ENCODE data around the gene PRKG1.

The PRKG1 gene

DNA sequence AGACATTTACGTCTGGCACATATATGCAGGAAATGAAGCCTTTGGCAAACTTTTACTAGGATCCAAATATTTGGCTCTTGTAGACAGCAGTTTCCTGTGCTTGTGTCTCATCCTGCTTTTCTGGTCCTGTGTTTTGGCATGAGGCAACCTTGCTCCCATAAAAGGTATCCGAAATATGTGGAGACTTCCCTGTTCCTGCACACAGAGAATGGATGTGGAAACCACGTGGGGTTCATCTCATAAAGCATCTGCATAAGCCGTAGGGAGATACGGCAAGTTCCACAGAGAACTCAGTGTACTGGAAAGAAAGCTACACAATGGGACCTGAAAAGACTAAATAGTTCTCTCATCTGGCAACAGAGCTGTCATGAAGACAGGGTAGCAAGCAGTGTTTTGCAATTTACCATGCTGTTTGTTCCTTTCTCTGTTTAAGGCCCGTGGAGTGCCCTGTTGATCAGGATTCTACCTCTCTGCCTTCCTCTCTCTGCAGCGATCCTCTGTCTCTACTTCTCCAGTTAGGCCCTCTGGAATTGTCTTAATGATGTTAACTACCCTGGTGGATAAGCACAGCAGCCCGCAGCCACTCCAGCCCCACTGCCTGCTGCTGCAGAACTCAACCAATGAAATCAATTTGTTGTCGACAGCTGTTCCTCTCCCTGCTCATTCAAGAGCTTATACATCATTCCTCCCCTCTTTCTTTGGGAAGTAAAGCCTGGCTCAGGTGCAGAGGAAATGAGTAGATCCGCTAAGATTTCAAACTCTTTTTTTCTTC, 331.5 kb downstream of the PRKG1 start:
- no peaks in the 10 kb centered on the region for H3K27me3 ChIP-seq (ENCODE audit: low read depth)
- DNase-seq (ENCODE audit: low spot score in 2 of 2): no peak

DNA sequence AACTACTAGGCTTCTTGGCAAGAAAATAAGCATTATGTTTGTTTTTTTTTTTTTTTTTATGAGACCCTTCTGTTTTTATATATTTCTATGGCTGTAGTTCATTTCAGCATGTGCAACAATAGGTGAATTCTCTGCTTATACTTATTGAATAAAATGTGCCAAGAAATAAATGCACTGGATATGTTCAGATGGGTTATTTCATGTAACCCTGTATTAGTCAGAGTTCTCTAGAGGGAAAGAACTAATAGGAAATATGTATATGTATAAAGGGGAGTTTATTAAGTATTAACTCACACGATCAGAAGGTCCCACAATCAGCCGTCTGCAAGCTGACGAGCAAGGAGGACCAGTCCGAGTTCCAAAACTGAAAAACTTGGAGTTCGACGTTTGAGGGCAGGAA, 332.3 kb downstream of the PRKG1 start:
- no peaks in the 10 kb centered on the region for H3K36me3 ChIP-seq (replicated peaks)
- H3K4me1 ChIP-seq: no peaks in the 10 kb centered on the region
- no peak for DNase-seq (ENCODE audit: low spot score in 2 of 2)
- no peaks in the 10 kb centered on the region for H3K27me3 ChIP-seq (ENCODE audit: low read depth)
- no peaks in the 10 kb centered on the region for H3K9me3 ChIP-seq
- in situ Hi-C loops (cut with MboI; ENCODE audit: low sequenced_read_pairs): loop anchor here (25.0 kb wide), 1 partner anchor 556 kb away; no protein-coding TSS in a partner anchor
- H3K4me3 ChIP-seq: no peak overlapping the region

More for the DNA sequence above, 331.5 kb downstream of the PRKG1 start:
- Histone ChIP-seq H3K9me3 (no peaks in the 10 kb centered on the region), H3K4me3 (no peak overlapping the region), H3K36me3 (replicated peaks) (no peaks in the 10 kb centered on the region), H3K4me1 (no peaks in the 10 kb centered on the region)
- in situ Hi-C loops (cut with MboI; ENCODE audit: low sequenced_read_pairs): loop anchor here (25.0 kb wide), 1 partner anchor 557 kb away; no protein-coding TSS in a partner anchor

DNA sequence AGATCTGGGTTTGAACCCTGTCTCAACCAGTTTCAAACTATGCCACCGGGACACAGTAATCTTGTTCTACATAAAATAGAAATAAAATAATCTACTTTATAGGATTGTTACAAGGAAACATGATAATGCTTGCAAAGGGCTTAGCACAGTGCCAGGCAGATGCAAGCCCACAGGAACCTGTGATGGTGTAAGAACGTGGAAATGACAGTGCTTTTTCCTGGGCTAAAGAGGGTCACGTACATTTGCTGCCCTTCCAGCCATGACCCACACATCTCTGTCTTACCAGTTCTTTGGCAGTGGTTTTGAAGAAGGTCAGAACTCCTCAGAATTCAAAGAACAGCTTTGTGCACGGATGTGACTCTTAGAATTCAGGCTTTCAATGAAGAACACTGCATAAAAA, 342.2 kb downstream of the PRKG1 start:
- no peak for DNase-seq (ENCODE audit: low spot score in 2 of 2)
- 0 out of 2 replicates have a peak, but pooled peaks cover 2% of the 10 kb centered on the region for H3K27me3 ChIP-seq (ENCODE audit: low read depth)
- H3K4me3 ChIP-seq: no peak overlapping the region
- no peaks in the 10 kb centered on the region for H3K36me3 ChIP-seq (replicated peaks)
- in situ Hi-C loops (cut with MboI; ENCODE audit: low sequenced_read_pairs): loop anchor here (25.0 kb wide), 1 partner anchor 546 kb away; no protein-coding TSS in a partner anchor
- no peaks in the 10 kb centered on the region for H3K9me3 ChIP-seq
- H3K4me1 ChIP-seq: no peaks in the 10 kb centered on the region

DNA sequence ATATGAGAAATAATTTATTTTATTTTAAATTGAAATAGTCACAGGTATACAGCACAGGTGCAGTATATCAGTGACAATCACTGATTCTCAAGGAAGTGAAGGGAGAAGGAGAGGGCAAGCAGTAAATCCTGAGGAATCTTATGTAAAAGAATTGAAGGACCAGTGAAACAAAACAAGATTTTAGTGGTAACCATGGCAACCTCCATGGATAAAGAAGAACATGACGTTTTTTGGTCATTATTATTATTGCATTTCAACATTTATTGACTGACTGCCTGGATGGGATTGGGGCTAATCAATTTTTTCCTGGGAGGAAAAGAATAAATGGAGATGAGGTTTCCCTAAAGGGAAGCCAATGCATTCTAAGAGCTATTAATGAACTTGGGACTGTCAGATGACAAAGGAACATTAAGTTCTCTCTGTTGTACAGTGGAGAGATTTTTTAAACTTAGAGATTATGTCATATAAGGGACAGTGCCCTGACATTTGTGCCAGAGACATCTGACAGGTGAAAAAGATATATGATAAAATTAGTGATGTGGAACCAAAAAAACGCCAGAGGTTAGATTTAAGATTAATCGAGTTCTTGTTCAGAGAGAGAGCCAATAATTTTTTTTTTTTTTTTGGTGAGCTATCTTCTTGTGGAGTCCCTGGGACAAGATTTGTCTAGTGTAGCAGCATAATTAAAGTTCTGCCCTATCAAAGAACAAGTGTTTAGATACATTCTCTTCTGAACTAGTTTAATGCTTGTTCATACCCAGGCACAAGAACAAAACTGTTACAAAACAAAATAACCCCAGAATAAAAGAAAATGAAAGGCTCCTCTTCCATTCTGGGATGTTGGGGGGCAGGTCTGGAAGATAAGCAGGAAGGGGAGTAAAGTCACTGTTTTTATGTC, 345.2 kb downstream of the PRKG1 start:
- in situ Hi-C loops (cut with MboI; ENCODE audit: low sequenced_read_pairs): loop anchor here (25.0 kb wide), 1 partner anchor 543 kb away; no protein-coding TSS in a partner anchor
- no peaks in the 10 kb centered on the region for H3K4me1 ChIP-seq

DNA sequence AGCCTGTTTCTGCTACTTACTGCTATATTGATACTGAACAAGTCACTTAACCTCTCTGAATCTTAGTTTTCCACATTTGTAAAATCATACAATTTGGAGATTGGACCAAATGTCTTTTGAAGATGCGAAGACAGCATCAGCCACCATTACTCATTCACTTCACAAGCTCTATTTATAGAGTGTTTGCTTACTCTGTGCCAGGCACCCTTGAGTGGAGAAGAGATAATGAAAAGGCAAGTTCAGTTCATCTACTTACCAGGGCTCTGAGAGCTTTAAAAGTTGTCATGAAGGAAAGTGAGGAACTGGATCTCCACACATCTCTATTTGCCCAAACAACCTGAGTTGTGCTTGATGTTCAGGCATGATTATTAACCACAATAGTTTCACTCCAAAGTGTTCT, 347.6 kb downstream of the PRKG1 start:
- in situ Hi-C loops (cut with MboI; ENCODE audit: low sequenced_read_pairs): loop anchor here (25.0 kb wide), 1 partner anchor 540 kb away; no protein-coding TSS in a partner anchor
- Histone ChIP-seq H3K9me3 (no peaks in the 10 kb centered on the region), H3K27me3 (ENCODE audit: low read depth) (0 out of 2 replicates have a peak, but pooled peaks cover 1% of the 10 kb centered on the region), H3K36me3 (replicated peaks) (no peaks in the 10 kb centered on the region), H3K4me1 (no peaks in the 10 kb centered on the region), H3K4me3 (no peak overlapping the region)
- no peak for DNase-seq (ENCODE audit: low spot score in 2 of 2)

More for the DNA sequence above, 345.2 kb downstream of the PRKG1 start:
- Histone ChIP-seq H3K36me3 (replicated peaks) (no peaks in the 10 kb centered on the region), H3K27me3 (ENCODE audit: low read depth) (0 out of 2 replicates have a peak, but pooled peaks cover 2% of the 10 kb centered on the region), H3K9me3 (no peaks in the 10 kb centered on the region), H3K4me3 (no peak overlapping the region)
- no peak for DNase-seq (ENCODE audit: low spot score in 2 of 2)

DNA sequence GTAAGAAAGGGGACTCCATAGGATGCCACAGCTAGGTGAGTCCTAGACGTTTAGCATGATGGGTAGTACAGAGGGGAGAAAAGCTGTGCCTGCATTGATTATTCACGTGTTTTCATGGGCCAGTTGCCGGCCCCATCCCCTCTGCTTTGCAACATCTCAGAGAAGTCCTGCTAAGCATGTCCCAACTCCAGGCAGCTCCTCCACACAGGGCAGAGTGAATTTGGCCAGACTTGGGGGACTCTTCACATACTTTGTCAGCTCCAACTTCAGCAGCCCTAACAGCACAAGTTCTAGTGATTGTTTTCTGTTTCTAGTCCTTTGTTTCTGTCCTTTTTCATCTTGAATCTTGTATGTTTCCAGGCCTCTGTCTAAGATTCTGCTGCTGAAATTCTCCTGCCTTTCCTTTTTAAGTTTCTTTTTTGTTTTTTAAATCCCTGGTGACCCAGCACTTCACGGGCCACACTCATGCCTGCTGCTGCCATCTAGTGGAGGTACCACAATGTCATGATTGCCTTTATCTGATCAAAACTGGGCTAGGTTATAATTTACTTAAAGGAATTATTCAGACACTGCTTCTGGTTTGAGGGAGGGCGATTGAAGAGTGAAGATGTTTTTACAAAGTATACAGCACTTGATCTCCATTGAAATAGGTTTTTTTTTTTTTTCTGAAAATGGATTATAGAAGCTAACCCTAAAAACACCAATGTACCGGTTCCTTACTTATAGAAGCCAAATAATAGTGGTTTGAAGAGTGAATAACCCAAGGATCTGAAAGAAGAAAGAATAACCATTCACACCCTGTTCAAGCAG, 348.2 kb downstream of the PRKG1 start:
- no peaks in the 10 kb centered on the region for H3K9me3 ChIP-seq
- DNase-seq (ENCODE audit: low spot score in 2 of 2): peak; percentile 23 to 63
- in situ Hi-C loops (cut with MboI; ENCODE audit: low sequenced_read_pairs): loop anchor here (25.0 kb wide), 1 partner anchor 540 kb away; no protein-coding TSS in a partner anchor

DNA sequence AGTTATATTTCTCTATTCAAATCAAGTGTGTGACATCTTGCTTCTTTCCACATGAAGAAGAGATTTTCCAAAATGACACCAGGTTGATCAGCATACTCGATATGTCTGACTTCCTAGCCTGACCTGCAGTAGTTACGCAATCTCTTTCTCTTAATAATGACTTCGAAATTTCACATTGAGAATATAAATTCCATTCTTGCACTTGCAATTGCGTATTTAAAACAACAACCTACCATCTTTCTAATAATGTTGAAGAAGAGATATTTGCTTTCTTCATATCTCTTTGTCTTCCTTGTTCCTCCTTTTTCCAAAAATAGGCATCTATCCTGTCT, 348.8 kb downstream of the PRKG1 start:
- in situ Hi-C loops (cut with MboI; ENCODE audit: low sequenced_read_pairs): loop anchor here (25.0 kb wide), 1 partner anchor 539 kb away; no protein-coding TSS in a partner anchor
- Histone ChIP-seq H3K9me3 (no peaks in the 10 kb centered on the region), H3K4me3 (no peak overlapping the region), H3K27me3 (ENCODE audit: low read depth) (no peaks in the 10 kb centered on the region), H3K36me3 (replicated peaks) (no peaks in the 10 kb centered on the region), H3K4me1 (no peaks in the 10 kb centered on the region)
- no peak for DNase-seq (ENCODE audit: low spot score in 2 of 2)

More for the DNA sequence above, 348.2 kb downstream of the PRKG1 start:
- no peak overlapping the region for H3K4me3 ChIP-seq
- H3K4me1 ChIP-seq: no peaks in the 10 kb centered on the region
- no peaks in the 10 kb centered on the region for H3K36me3 ChIP-seq (replicated peaks)
- no peaks in the 10 kb centered on the region for H3K27me3 ChIP-seq (ENCODE audit: low read depth)

DNA sequence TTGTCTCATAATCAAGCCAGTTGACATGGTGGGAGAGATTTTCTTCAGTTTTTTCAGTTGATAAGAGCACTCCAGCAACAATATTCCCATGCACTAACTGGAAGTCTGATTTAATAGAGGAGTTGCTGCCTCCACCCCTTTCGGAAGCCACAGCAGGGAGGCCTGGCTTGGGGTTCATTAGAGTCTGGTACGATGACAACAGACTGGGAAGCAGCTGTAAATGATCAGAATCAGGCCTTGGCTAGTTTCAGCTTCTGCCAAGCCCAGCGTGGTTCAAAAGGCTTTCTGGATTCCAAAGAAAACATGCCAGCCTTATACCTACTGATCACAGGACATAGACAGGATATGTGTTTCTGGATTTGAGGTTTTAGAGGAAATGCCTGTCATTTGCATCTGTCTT, 351.1 kb downstream of the PRKG1 start:
- in situ Hi-C loops (cut with MboI; ENCODE audit: low sequenced_read_pairs): no loop called here
- Histone ChIP-seq H3K9me3 (no peaks in the 10 kb centered on the region), H3K4me3 (no peak overlapping the region), H3K36me3 (replicated peaks) (no peaks in the 10 kb centered on the region), H3K27me3 (ENCODE audit: low read depth) (no peaks in the 10 kb centered on the region), H3K4me1 (no peaks in the 10 kb centered on the region)
- DNase-seq (ENCODE audit: low spot score in 2 of 2): no peak

DNA sequence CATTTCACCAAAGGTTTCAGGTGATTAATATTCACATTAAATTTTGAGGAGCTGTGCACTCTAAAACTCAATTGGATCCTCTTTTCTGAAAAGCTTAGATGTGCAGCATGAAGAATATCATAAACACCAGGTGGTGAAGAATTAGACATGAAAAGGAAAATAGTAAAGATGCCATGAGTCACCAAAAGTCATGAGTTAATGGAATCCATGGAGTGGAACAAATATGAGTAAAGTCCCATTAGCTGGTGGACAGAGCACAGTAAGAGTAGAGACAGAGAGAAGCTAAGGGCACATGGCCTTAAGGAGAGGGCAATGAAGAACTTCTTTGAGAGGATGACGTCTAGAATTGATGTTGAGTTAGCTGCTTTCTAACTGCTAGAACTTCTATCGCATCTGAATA, 353.5 kb downstream of the PRKG1 start:
- H3K9me3 ChIP-seq: no peaks in the 10 kb centered on the region
- in situ Hi-C loops (cut with MboI; ENCODE audit: low sequenced_read_pairs): no loop called here

DNA sequence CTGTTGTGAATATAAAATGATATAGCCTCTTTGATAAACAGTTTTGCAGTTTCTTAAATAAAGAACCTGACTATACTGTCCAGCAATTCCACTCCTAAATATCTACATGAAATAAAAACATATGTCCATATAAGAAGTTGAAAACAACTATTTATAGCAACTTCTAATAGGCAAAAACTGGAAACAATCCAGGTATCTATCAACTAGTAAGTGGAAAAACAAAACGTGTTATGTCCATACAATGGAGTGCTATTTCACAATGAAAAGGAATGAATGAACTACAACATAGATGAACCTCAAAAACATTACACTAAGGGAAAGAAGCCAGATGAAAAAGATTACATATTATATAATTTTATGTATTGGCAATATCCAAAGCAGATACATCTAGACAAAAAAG, 356.2 kb downstream of the PRKG1 start:
- Histone ChIP-seq H3K36me3 (replicated peaks) (no peaks in the 10 kb centered on the region), H3K4me1 (no peaks in the 10 kb centered on the region), H3K27me3 (ENCODE audit: low read depth) (no peaks in the 10 kb centered on the region), H3K9me3 (no peaks in the 10 kb centered on the region), H3K4me3 (no peak overlapping the region)
- DNase-seq (ENCODE audit: low spot score in 2 of 2): no peak
- in situ Hi-C loops (cut with MboI; ENCODE audit: low sequenced_read_pairs): no loop called here

More for the DNA sequence above, 353.5 kb downstream of the PRKG1 start:
- no peaks in the 10 kb centered on the region for H3K36me3 ChIP-seq (replicated peaks)
- H3K27me3 ChIP-seq (ENCODE audit: low read depth): no peaks in the 10 kb centered on the region
- no peaks in the 10 kb centered on the region for H3K4me1 ChIP-seq
- H3K4me3 ChIP-seq: no peak overlapping the region
- DNase-seq (ENCODE audit: low spot score in 2 of 2): no peak

DNA sequence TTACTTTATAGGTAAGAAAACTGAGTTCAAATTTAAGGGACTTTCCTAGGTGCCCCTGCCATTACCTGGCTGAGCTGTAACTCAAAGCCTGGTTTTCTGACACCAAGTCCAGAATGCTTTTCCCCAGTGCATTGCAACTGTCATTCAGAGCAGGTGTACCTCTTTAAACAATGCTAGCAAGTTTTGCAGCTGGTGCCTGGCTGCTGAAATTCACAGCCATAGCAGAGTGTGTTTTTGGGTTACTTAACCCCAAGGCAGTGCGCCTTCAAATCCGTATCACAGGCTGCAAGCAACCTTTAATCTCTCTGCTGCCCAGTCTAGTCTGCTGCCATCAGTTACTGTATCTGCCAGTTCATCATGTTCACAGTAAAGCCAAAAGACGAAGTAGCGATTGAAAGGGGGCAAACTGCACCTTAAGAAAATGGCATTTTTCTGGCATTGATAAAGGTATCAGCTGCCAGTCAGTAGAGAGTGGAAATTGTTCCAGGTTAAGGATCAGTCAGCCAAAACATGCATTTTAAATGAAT, 359.7 kb downstream of the PRKG1 start:
- Histone ChIP-seq H3K4me1 (no peaks in the 10 kb centered on the region), H3K27me3 (ENCODE audit: low read depth) (no peaks in the 10 kb centered on the region; the same call in 1 of the 2 replicates), H3K4me3 (no peak overlapping the region), H3K36me3 (replicated peaks) (no peaks in the 10 kb centered on the region), H3K9me3 (no peaks in the 10 kb centered on the region)
- no peak for DNase-seq (ENCODE audit: low spot score in 2 of 2)
- in situ Hi-C loops (cut with MboI; ENCODE audit: low sequenced_read_pairs): no loop called here

DNA sequence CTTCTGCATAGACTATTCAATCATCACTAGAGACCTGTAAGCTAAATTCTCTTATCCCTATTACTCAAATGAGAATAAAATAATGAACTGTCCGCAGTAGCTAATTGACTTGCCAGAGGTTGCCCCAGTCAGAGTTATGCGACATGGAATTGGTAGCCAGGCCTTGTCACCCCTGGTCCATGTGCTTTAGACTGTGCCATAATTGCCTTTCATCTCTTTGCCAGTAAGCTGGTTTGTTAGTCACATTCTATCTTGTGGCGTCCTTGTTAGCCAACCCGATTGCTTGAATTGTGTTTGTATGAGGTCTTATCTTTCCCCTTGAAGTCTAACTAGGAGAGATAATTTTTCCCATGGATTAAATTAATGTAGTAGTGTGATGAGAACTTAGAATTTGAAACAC, 362.5 kb downstream of the PRKG1 start:
- no peaks in the 10 kb centered on the region for H3K9me3 ChIP-seq
- in situ Hi-C loops (cut with MboI; ENCODE audit: low sequenced_read_pairs): no loop called here
- H3K27me3 ChIP-seq (ENCODE audit: low read depth): peaks cover 3% of the 10 kb centered on the region; the same call in 1 of the 2 replicates
- DNase-seq (ENCODE audit: low spot score in 2 of 2): no peak
- no peaks in the 10 kb centered on the region for H3K36me3 ChIP-seq (replicated peaks)
- no peaks in the 10 kb centered on the region for H3K4me1 ChIP-seq
- H3K4me3 ChIP-seq: no peak overlapping the region

DNA sequence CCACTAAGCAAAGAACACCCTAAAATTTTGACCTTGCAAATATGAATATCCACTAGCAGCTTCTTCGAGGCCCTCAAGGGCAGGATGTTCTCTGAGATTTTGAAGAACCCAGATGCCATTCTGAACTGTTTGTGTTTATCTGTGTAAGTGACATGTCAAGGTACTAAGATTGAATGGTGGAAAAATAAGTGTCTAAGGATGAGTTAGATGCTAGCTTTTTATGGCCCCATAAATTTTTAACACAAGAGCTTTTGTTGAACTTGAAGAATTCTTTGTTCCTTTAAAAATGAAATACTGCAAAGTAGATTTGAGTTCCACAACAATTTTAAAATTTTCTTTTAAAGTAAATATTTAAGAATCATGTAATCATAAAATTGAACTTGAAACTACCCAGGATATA, 365.4 kb downstream of the PRKG1 start:
- Histone ChIP-seq H3K4me3 (no peak overlapping the region), H3K4me1 (no peaks in the 10 kb centered on the region), H3K27me3 (ENCODE audit: low read depth) (peaks cover 3% of the 10 kb centered on the region; the same call in 1 of the 2 replicates), H3K36me3 (replicated peaks) (no peaks in the 10 kb centered on the region), H3K9me3 (no peaks in the 10 kb centered on the region)
- in situ Hi-C loops (cut with MboI; ENCODE audit: low sequenced_read_pairs): no loop called here
- no peak for DNase-seq (ENCODE audit: low spot score in 2 of 2)

Measured in HAP-1 (cell line).